Colonic mucosa (tissue), 4 donors: ENCODE measurements around the gene PRR35. TPM values are rescaled to one million over a fixed set of nuclear protein-coding genes. Genes with fewer than 3 reads are reported as not detected.

Experiments
- DNase-seq: peaks from one replicate; pipeline ENCODE4 v3.0.0-alpha.2; 2020
- H3K27ac ChIP-seq: fragments of 200-600 bp; one replicate; pipeline ENCODE4 v1.8.0; 2021
- H3K27me3 ChIP-seq: fragments of 200-600 bp; one replicate; pipeline ENCODE4 v1.8.0; 2021
- H3K36me3 ChIP-seq: fragments of 200-600 bp; one replicate; pipeline ENCODE4 v1.8.0; 2021
- H3K4me1 ChIP-seq: fragments of 200-600 bp; one replicate; pipeline ENCODE4 v1.8.0; 2021; ENCODE audit warnings: mild to moderate bottlenecking
- H3K4me3 ChIP-seq: fragments of 200-600 bp; one replicate; pipeline ENCODE4 v1.8.0; 2021
- H3K9ac ChIP-seq, 2 donors: one replicate each; pipeline ENCODE4 v1.7.0; 2013; ENCODE audit warnings: control low read depth in 2 of 2, low read depth in 2 of 2, low read length in 2 of 2
- H3K9me3 ChIP-seq: fragments of 200-600 bp; one replicate; pipeline ENCODE4 v1.8.0; 2021
- CTCF ChIP-seq: fragments of 200-600 bp; IDR thresholded peaks from one replicate; pipeline ENCODE4 v1.8.0; 2022; ENCODE audit warnings: antibody characterized with exemption, mild to moderate bottlenecking
- intact Hi-C: fragments of 100-400 bp; cut with DNase I; formaldehyde crosslinking; loops from one replicate; pipeline ENCODE4 v1.14.1; 2022
- total RNA-seq, 2 donors: library from RNA; stranded (reverse); fragmentation: NEBNext Ultra II Directional in 1 of 2; extraction: Animal tissue kit (Norgen Biotek cat#: 25700) in 1 of 2; gene quantifications; one replicate each; pipeline ENCODE4 v1.2.1, GENCODE V29; 2021
- donor health status: healthy.
- donor health status: DM: no; HTN: no; CAD: no.
- donor health status: DM: no; HTN: no; CAD: no.

Gene PRR35
- total RNA-seq, 2 donors from 2014 or later: not detected

- intact Hi-C loops: no loop called here
- Histone ChIP-seq H3K36me3 (no peaks in the 10 kb centered on the region), H3K9ac (no peak overlapping the region), H3K27ac (no peak overlapping the region), H3K27me3 (no peaks in the 10 kb centered on the region), H3K4me3 (no peak overlapping the region), H3K9me3 (no peaks in the 10 kb centered on the region), H3K4me1 (no peaks in the 10 kb centered on the region)
- no peak for DNase-seq
- TF ChIP-seq CTCF: no peak
These were observed 22.0 kb downstream of the PRR35 start for GRCh38 chr16:582218-582613.

- TF ChIP-seq CTCF: no peak
- intact Hi-C loops: no loop called here
- Histone ChIP-seq H3K27me3 (no peaks in the 10 kb centered on the region), H3K9ac (no peak overlapping the region), H3K4me3 (no peak overlapping the region), H3K9me3 (no peaks in the 10 kb centered on the region), H3K4me1 (no peaks in the 10 kb centered on the region), H3K36me3 (no peaks in the 10 kb centered on the region), H3K27ac (no peak overlapping the region)
- no peak for DNase-seq
These were observed 22.6 kb downstream of the PRR35 start for GRCh38 chr16:582614-583331.

- Histone ChIP-seq H3K36me3 (no peaks in the 10 kb centered on the region), H3K27me3 (no peaks in the 10 kb centered on the region), H3K4me3 (no peak overlapping the region), H3K4me1 (no peaks in the 10 kb centered on the region), H3K27ac (no peak overlapping the region), H3K9ac (no peak overlapping the region), H3K9me3 (no peaks in the 10 kb centered on the region)
- no peak for TF ChIP-seq CTCF
- intact Hi-C loops: no loop called here
- DNase-seq: no peak
These were observed 23.2 kb downstream of the PRR35 start for GRCh38 chr16:583470-583814.

- no peak for TF ChIP-seq CTCF
- no peaks in the 10 kb centered on the region for H3K27me3 ChIP-seq
- H3K9ac ChIP-seq: no peak overlapping the region
- no peaks in the 10 kb centered on the region for H3K36me3 ChIP-seq
- H3K4me1 ChIP-seq: no peaks in the 10 kb centered on the region
- no peaks in the 10 kb centered on the region for H3K9me3 ChIP-seq
- H3K4me3 ChIP-seq: no peak overlapping the region
- intact Hi-C loops: no loop called here
- no peak for DNase-seq
- no peak overlapping the region for H3K27ac ChIP-seq
These were observed 23.8 kb downstream of the PRR35 start for GRCh38 chr16:583815-584591.

GRCh38 chr16:585351-585750 is 25.2 kb downstream of the PRR35 start:
- DNase-seq: no peak
- no peak overlapping the region for H3K9ac ChIP-seq

More at GRCh38 chr16:585351-585750, 25.2 kb downstream of the PRR35 start:
- H3K9me3 ChIP-seq: no peaks in the 10 kb centered on the region
- intact Hi-C loops: no loop called here
- no peaks in the 10 kb centered on the region for H3K36me3 ChIP-seq
- no peak overlapping the region for H3K27ac ChIP-seq
- no peaks in the 10 kb centered on the region for H3K27me3 ChIP-seq
- no peak for TF ChIP-seq CTCF
- no peak overlapping the region for H3K4me3 ChIP-seq
- no peaks in the 10 kb centered on the region for H3K4me1 ChIP-seq
